ENCODE data around the gene SPACA7. TPM values are rescaled to one million over a fixed set of nuclear protein-coding genes. Genes with fewer than 3 reads are reported as not detected.

Gene SPACA7
- total and polyA plus RNA-seq, 9 of the 15 experiments (the other 6 are each of a cell fraction or from before 2014, with no cell fraction given) = not detected

DNA sequence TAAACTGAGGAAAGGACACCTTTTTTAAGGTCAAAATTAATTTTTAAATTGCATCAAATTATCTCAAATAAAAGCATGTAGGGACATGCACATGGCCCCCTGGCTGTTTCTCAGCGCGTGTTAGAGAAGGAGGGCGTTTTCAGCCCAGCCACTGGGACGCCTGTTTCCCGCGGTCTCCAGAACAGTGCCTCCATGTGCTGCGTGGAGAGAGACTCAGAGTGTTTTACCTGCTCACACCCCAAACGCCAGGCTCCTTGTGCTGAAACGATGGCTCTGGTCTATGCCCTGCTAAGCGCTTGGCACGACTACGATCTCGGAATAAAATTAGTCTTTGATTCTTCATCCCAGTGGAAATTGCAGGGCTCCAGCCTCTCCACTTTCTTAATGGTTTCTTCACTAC, 20.0 kb upstream of the SPACA7 start (continued):
- TF ChIP-seq ZNF395 (CRISPR knock-in tag; IDR thresholded peaks at IDR 0.05) = no peak
- no peak for TF ChIP-seq GTF2B (IDR thresholded peaks at IDR 0.05; ENCODE audit: extremely low read depth, insufficient read length)

- FAIRE-seq = no peak
- CTCF ChIA-PET (ENCODE audit: low intra/inter-chr PET ratio) = no interaction called here
Measured at GRCh38 chr13:112358156-112358555, 18.0 kb upstream of the SPACA7 start.

More at GRCh38 chr13:112358156-112358555, 18.0 kb upstream of the SPACA7 start:
- Histone ChIP-seq H3K27ac (ENCODE audit: extremely low read depth, low read depth, low read length) (no peak overlapping the region), H3K9ac (ENCODE audit: insufficient read depth in 1 of 2, low read depth in 2 of 2, low read length in 2 of 2) (no peak overlapping the region), H3K4me2 (ENCODE audit: insufficient read depth, low read length) (no peak overlapping the region), H4K20me1 (replicated peaks; ENCODE audit: control insufficient read depth, insufficient read depth, low read length) (no peaks in the 10 kb centered on the region), H3K4me3 (no peak overlapping the region), H3K36me3 (ENCODE audit: control insufficient read depth, insufficient read depth, low read length) (no peaks in the 10 kb centered on the region), H3K4me1 (replicated peaks in 1 of 2; ENCODE audit: control insufficient read depth in 2 of 2, insufficient read depth in 2 of 2, low read length in 2 of 2) (no peaks in the 10 kb centered on the region), H3K79me2 (ENCODE audit: control insufficient read depth, insufficient read depth, low read length) (no peaks in the 10 kb centered on the region), H3K9me1 (ENCODE audit: control insufficient read depth, insufficient read depth, low read length) (no peaks in the 10 kb centered on the region), H3K27me3 (ENCODE audit: control insufficient read depth in 2 of 2, insufficient read depth in 2 of 2, low read length in 2 of 2) (no peaks in the 10 kb centered on the region; a peak in 1 of 5 replicates), H2AFZ (ENCODE audit: low read depth, low read length) (no peak overlapping the region), H3K9me3 (replicated peaks; ENCODE audit: control insufficient read depth, insufficient read depth, low read depth, low read length) (no peaks in the 10 kb centered on the region)
- in situ Hi-C loops (cut with MboI) (no loop called here), intact Hi-C loops (cut with micrococcal nuclease) (loop anchor here (5.0 kb wide), 1 partner anchor 326 kb away; no protein-coding TSS in a partner anchor)
- BruUV-seq (replicated peaks) = no TSS peak
- TF ChIP-seq ZNF561 (CRISPR knock-in tag; conservative IDR thresholded peaks at IDR 0.05) (no peak), KDM1A (IDR thresholded peaks at IDR 0.05) (no peak), EGR1 (conservative IDR thresholded peaks at IDR 0.05) (no peak), LCOR (CRISPR knock-in tag; IDR thresholded peaks at IDR 0.05) (no peak), ZNF398 (CRISPR knock-in tag; IDR thresholded peaks at IDR 0.05) (no peak), MAFF (IDR thresholded peaks at IDR 0.05; ENCODE audit: low read length) (no peak)
- POLR2A ChIA-PET = no interaction called here
- no peak for DNase-seq (ENCODE audit: extremely low read depth in 1 of 4, low spot score in 3 of 4)
- 15% methylated on average over 4 of the region's 4 CpGs for WGBS (ENCODE audit: insufficient coverage, low coverage, missing lambda C conversion rate)
- ATAC-seq = no peak

All from K562 (cell line).